Measurements from ENCODE around the gene IPO4.
A peak's percentile ranks its signal among the peaks of the same experiment; 100 is the strongest.

The IPO4 gene

GRCh38 chr14:24189460-24189859 lies 844 bp upstream of the IPO4 start:
- DNase-seq (ENCODE audit: low read depth, low spot score): no peak
- in situ Hi-C loops (cut with HindIII; ENCODE audit: low sequenced_read_pairs): no loop called here
- no peak overlapping the region for H3K4me3 ChIP-seq (ENCODE audit: low read depth, low read length)
- TF ChIP-seq, protein P1, sequence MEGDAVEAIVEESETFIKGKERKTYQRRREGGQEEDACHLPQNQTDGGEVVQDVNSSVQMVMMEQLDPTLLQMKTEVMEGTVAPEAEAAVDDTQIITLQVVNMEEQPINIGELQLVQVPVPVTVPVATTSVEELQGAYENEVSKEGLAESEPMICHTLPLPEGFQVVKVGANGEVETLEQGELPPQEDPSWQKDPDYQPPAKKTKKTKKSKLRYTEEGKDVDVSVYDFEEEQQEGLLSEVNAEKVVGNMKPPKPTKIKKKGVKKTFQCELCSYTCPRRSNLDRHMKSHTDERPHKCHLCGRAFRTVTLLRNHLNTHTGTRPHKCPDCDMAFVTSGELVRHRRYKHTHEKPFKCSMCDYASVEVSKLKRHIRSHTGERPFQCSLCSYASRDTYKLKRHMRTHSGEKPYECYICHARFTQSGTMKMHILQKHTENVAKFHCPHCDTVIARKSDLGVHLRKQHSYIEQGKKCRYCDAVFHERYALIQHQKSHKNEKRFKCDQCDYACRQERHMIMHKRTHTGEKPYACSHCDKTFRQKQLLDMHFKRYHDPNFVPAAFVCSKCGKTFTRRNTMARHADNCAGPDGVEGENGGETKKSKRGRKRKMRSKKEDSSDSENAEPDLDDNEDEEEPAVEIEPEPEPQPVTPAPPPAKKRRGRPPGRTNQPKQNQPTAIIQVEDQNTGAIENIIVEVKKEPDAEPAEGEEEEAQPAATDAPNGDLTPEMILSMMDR (IDR thresholded peaks at IDR 0.05; ENCODE audit: low read depth, low read length): no peak

GRCh38 chr14:24189059-24189375 lies 401 bp upstream of the IPO4 start:
- TF ChIP-seq, protein P1 (IDR thresholded peaks at IDR 0.05; ENCODE audit: low read depth, low read length): no peak
- no peak for DNase-seq (ENCODE audit: low read depth, low spot score)
- peak overlapping the region; percentile 87 for H3K4me3 ChIP-seq (ENCODE audit: low read depth, low read length)
- in situ Hi-C loops (cut with HindIII; ENCODE audit: low sequenced_read_pairs): no loop called here

GRCh38 chr14:24187539-24187915 lies 1.1 kb downstream of the IPO4 start:
- DNase-seq (ENCODE audit: low read depth, low spot score): no peak
- in situ Hi-C loops (cut with HindIII; ENCODE audit: low sequenced_read_pairs): no loop called here
- TF ChIP-seq, protein P1 (IDR thresholded peaks at IDR 0.05; ENCODE audit: low read depth, low read length): no peak
- H3K4me3 ChIP-seq (ENCODE audit: low read depth, low read length): peak overlapping the region; percentile 87

GRCh38 chr14:24186831-24187538 lies 1.6 kb downstream of the IPO4 start:
- H3K4me3 ChIP-seq (ENCODE audit: low read depth, low read length): no peak overlapping the region
- no peak for DNase-seq (ENCODE audit: low read depth, low spot score)
- TF ChIP-seq, protein P1 (IDR thresholded peaks at IDR 0.05; ENCODE audit: low read depth, low read length): no peak
- in situ Hi-C loops (cut with HindIII; ENCODE audit: low sequenced_read_pairs): no loop called here

GRCh38 chr14:24185741-24186140 lies 2.9 kb downstream of the IPO4 start:
- no peak overlapping the region for H3K4me3 ChIP-seq (ENCODE audit: low read depth, low read length)
- in situ Hi-C loops (cut with HindIII; ENCODE audit: low sequenced_read_pairs): no loop called here
- TF ChIP-seq, protein P1 (IDR thresholded peaks at IDR 0.05; ENCODE audit: low read depth, low read length): no peak
- DNase-seq (ENCODE audit: low read depth, low spot score): no peak

- in situ Hi-C loops (cut with HindIII; ENCODE audit: low sequenced_read_pairs): no loop called here
- no peak for DNase-seq (ENCODE audit: low read depth, low spot score)
- TF ChIP-seq, protein P1 (IDR thresholded peaks at IDR 0.05; ENCODE audit: low read depth, low read length): no peak
- H3K4me3 ChIP-seq (ENCODE audit: low read depth, low read length): no peak overlapping the region
Observed at GRCh38 chr14:24185026-24185425, 3.6 kb downstream of the IPO4 start.
